ENCODE data around the gene OSBPL2.

The OSBPL2 gene

GRCh38 chr20:62315773-62316172 is 77.5 kb downstream of the OSBPL2 start:
- DNase-seq: no peak

- no peak for DNase-seq
Measured at GRCh38 chr20:62316331-62317166, 78.2 kb downstream of the OSBPL2 start.

GRCh38 chr20:62317167-62317655 is 78.9 kb downstream of the OSBPL2 start:
- DNase-seq: no peak

- peak; percentile 7 for DNase-seq
Measured at GRCh38 chr20:62318400-62319345, 80.4 kb downstream of the OSBPL2 start.

- DNase-seq: no peak
Measured at GRCh38 chr20:62319346-62319909, 81.1 kb downstream of the OSBPL2 start.

- peak; percentile 53 for DNase-seq
Measured at GRCh38 chr20:62320581-62321354, 82.4 kb downstream of the OSBPL2 start.

GRCh38 chr20:62321521-62321948 is 83.2 kb downstream of the OSBPL2 start:
- DNase-seq: peak; percentile 57

GRCh38 chr20:62321975-62322374 is 83.7 kb downstream of the OSBPL2 start:
- no peak for DNase-seq

GRCh38 chr20:62322492-62323041 is 84.2 kb downstream of the OSBPL2 start:
- DNase-seq: no peak

- no peak for DNase-seq
Measured at GRCh38 chr20:62323146-62323979, 85.0 kb downstream of the OSBPL2 start.

GRCh38 chr20:62323980-62324906 is 85.9 kb downstream of the OSBPL2 start:
- no peak for DNase-seq

GRCh38 chr20:62325172-62325905 is 87.0 kb downstream of the OSBPL2 start:
- no peak for DNase-seq

GRCh38 chr20:62326559-62326958 is 88.2 kb downstream of the OSBPL2 start:
- no peak for DNase-seq

GRCh38 chr20:62326959-62327725 is 88.8 kb downstream of the OSBPL2 start:
- DNase-seq: no peak

GRCh38 chr20:62327726-62328495 is 89.6 kb downstream of the OSBPL2 start:
- no peak for DNase-seq

- DNase-seq: no peak
Measured at GRCh38 chr20:62328684-62329388, 90.5 kb downstream of the OSBPL2 start.

All from hematopoietic multipotent progenitor cell treated with erythropoietin and hydrocortisone succinate and interleukin-3 and kit ligand, for 4 days (in vitro differentiated cells).